GOT3 (cell line): Measurements from ENCODE around the gene FAM237A.

Experiments
- DNase-seq: peaks from one replicate; lab custom pipeline; 2025; ENCODE audit warnings: mixed read lengths; lab: John Stamatoyannopoulos, UW

The FAM237A gene

DNA sequence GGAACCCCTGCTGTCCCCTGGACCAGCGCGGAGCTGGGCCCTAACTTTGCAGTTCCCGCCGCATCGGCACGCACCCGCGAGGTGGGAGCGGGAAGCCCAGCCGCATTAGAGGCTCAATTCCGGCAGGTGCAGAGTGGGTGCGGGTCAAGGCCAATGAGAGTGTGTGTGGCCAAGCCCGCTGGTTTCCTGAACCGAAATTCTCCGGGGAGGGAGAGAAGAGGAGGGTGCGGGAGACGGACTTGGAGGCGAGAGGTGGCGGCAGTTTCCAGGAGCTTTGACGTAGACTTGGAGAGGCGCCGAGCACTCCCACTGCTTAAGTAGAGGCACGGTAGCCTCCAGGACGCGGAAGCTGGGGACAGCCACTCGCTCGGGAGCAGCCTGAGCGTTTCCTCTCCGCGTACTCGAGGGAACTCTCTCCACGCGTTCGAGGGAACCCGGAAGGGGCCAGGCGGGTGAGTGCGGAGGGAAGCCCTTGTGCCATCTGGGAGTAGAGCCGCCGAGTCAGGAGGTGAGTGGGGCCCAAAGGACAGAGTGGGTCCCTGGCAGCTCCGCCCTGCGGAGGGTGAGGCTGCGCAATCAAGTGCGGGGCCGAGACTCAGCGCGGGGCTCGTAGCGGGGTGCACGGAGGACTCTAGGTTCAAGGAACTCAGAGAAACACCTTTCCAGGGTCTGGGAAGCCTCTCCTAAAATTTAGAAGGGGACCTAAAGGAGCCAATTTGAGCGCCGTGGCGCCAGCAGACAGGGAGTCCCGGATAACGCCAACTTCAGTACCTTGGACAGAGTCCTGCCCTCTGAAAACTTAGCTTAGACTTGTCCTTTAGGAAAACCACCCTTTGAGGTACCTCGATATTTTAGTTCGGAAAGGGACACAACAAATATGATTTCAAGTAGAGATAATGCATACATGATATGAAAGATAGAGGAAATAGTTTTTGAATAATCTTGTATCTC, at the start of gene FAM237A:
Gene FAM237A, plus strand, starts transcription at position 413 of the 951 bp plus-strand sequence. CDS start 1,750 bp downstream, outside the sequence.
- no peak for DNase-seq

- DNase-seq = no peak
Observed at GRCh38 chr2:206597717-206598218, 44.5 kb upstream of the FAM237A start.

DNA sequence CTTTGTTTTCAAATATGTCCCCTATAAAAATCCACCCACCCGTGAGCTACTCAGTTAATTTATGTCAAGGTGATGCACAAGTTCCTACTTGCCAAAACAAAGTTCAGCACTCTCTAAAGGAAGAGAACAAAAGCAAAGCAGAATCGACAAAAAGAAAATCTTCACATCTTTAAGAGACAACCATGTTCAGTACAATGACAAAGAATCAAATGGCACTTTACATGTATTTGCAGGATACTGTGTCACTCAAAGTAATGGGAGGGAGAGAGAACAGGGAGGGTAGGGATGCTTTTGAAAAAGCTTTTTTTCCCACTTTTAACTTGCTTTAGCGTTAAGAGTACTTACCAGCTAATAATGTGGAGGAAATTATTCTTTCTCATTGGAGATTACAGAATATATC, 39.0 kb upstream of the FAM237A start:
- DNase-seq = no peak

DNA sequence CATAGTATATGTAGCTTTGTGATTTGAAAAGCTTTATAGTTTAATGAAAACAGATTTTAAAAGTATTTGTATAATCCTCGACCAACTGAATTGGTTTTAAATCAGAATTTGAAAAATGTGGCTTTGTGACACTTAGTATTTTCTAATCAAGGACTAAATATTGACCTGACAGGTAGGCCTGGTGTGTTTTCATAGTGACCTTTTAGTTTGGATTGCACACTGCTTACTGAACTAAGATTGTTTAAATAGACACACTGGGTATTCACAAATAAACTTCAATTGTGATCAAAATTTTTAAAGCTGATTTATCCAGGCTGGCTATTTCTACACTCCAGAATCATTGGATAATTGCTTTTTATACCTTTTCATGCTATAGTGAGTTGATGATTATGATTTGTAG, 31.8 kb upstream of the FAM237A start:
- no peak for DNase-seq

- DNase-seq = no peak
Observed at GRCh38 chr2:206611191-206611590, 31.1 kb upstream of the FAM237A start.

DNA sequence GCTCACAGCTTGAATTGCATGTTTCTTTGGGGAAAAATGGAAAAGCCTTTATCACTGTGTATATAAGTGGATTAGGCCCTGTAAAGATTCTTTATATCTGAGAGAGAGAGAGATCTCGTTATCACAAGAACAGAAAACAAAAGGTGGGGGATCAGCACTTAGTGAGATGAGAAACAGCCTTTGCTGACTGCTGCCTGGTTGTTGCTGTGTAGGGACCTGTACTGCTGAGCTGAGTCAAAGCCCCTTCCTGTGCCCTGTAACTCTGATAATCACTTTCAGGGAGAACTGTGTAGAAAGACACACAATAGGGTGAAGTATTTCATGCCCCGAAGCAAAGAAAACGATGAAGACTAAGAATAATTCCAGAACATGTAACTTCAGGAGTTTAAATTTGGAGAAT, 30.6 kb upstream of the FAM237A start:
- DNase-seq = no peak

DNA sequence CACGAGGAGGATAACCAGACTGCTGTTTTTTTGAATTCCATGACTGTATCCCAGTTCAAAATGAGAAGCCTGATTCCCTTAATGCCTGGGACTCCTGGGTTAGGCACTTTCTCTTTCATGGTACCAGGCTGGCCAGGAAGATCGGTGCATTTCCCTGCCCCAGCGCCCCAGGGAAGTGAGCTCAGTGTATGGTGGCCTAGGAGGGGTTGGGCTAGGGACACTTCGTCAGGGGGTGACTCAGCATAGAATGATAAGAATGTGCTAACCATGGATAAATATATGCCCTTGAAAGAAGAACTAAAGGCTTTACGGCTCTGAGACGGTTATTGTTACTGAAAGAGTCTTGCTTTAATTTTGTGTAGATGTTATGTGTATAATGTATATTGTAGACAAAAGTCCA, 27.5 kb upstream of the FAM237A start:
- DNase-seq = no peak

GRCh38 chr2:206615417-206616089, 26.7 kb upstream of the FAM237A start:
- no peak for DNase-seq

DNA sequence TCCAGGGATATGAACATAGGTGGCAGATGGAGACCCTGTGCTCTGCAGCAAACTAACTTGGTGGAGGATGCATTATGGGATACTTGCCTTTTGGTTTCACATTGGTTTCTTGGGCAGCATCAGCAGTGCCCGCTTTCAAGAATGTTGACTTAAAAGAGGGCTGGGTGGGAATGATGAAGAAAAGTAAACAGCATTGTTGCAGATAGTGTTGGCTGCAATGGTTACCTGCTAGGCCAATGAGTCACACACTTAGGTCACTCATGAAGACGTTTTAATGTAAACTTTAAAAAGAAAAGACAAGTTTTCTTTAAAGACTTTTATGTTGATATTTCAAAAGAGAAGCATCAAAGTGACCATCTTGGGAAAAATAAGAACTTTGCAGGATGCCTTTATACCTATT, 26.1 kb upstream of the FAM237A start:
- no peak for DNase-seq

DNA sequence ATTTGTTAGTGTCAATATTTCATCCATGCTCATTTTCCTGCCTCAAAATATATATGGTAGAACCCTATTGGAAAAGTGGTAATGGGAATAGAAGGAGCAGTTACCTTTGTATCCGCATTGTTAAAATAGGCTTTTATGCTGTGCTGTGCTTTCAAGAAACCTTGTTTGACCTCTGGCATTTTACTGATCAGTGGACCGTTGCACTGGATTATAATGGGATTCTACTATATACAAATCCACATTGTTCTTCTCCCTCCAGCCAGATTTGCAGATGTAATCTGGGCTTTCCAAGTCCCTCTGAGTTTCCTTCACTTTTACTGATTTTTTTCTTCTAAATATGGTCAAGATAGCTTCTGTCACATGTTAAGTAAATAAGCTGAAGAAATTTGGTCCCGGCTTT, 23.3 kb upstream of the FAM237A start:
- no peak for DNase-seq

- no peak for DNase-seq
Observed at GRCh38 chr2:206626108-206626507, 16.2 kb upstream of the FAM237A start.

DNA sequence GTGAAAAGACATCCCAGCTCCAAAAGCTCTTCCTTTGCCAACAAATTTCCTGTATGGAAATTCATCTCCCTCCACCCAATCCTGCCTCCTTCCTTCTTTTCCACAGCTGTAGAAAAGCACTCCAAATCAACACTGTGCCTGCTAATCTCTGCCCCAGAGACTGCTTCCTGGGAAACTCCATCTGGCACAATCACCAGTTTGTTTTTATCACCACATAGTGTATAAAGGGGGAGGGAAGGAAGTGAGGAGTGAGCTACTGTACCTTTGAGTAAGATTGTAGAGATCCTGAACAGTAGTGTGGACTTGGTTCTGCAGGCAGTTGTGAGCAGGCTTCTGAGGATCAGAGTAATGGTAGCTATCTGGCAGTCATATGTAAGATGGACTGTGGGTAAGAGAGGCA, 14.7 kb upstream of the FAM237A start:
- DNase-seq = no peak

GRCh38 chr2:206631340-206631739, 10.9 kb upstream of the FAM237A start:
- DNase-seq = no peak

DNA sequence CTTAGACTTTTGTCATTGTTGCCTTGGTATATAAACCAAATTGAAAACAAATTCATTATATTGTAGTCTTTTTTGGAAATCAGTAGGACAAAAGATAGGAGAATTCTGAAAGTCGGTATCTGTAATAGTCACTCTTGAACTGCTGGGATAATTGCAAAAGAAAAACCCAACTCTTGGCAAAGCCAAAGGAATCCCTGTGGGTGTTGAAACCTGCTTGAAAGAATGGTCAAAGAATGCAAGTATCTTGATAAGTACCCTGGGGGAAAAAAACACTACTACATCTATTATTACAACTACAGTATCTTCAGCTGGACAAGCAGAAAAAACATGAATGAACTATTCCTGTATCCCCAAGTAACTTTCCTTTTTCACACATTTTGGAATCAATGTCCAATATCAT, 7.3 kb upstream of the FAM237A start:
- DNase-seq = no peak

DNA sequence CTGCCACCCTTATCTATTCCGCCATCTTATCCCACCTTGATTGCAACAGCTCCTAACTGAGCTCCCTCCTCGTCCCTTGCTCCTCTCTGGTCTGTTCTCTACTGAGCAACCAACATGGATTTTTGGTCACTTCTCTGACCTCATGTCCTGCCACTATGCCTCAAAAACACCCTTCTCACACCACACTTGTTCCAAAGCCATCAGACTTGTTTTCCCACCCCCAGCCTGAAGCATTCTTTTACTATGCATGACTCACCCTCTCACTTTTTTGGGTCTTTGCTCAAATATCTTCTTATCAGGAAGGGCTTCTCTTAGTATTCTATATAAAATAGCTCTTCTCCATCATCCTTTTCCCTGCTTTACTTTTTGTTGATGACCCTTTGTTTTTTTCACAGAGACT, 2.7 kb upstream of the FAM237A start:
- DNase-seq = no peak

DNA sequence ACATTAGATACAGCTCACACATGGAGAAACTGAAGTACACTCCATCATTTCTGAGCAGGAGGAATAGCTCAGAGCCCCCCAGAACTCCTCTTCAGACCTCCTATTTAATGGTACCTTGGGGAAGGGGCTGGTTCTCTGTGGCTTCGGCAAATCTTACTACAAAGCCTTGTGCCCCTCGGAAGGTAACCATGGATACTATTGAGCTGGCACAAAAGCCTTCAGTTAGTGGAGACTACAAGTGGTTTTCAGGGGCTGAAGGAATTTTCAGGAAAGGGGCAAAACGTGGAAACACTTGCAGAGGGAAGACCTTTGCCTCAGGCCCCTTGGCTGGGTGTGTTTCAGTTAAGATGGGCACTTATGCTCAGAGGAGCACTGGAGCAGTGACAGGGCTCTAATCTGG, 1.1 kb upstream of the FAM237A start:
- DNase-seq = no peak

DNA sequence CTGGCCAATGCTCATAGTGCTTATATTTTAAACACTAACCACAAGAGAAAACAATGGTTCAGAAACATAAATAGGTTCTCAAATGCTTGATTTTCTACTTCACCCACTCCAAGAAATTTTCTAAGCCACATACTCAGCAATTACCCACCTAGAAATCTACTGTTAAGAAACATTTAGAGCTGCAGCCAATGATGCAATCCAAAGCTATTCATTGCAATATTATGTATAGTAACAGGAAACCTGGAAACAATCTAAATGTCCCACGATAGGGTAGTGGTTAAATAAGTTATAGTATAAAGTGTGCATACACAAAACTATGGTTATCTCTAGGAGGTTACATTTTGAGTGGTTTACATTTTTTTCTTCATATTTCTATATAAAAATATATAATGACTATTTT, 5.7 kb downstream of the FAM237A start:
- DNase-seq = no peak

DNA sequence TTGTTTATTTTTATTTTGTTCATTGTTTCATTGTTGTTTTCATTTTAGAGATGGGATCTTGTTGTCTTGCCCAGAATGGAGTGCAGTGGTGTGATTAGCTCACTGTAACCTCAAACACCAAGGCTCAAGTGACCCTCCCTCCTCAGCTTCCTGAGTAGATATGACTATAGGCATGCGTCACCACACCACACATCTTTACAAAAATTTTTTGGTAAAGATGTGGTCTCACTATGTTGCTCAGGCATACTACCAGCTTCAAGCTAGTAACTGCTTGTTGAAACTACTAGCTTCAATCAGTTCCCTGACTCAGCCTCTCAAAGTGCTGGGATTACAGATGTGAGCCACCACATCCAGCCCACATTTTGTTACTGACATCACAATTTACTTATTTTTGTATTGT, 14.8 kb downstream of the FAM237A start:
- no peak for DNase-seq

DNA sequence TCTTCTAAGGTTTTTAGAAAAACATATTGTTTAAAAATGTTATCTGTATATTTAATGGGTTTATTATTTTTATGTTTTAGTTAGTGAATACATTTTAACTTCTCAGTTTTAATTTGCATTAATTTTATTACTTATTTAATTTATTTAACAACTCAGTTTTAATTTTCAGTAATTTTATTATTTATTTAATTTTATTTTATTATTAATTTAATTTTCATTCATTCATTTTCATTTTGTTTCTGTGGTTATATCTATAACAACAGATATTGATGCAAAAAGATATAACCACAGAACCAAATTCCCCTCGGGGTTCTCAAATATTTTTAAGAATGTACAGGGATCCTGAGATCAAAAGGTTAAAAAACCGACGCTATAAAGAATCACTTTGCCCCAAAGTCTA, 23.0 kb downstream of the FAM237A start:
- DNase-seq = no peak

- no peak for DNase-seq
Observed at GRCh38 chr2:206670531-206671319, 28.4 kb downstream of the FAM237A start.

DNA sequence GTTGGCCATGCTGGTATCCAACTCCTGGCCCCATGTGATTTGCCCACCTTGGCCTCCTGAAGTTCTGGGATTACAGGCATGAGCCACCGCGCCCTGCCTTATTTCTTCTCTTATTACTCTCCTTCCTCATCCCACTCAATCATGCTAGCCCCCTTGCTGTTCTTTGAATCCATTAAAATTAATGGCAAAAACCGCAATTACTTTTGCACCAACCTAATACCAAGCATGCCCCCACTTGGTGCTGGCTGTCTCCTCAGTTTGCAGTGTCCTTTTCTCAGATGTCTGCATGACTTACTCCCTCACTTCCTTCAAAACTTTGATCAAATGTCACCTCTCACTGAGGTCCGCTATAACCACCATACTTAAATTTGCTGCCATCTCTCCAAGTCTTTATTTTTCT, 41.3 kb downstream of the FAM237A start:
- DNase-seq = no peak

DNA sequence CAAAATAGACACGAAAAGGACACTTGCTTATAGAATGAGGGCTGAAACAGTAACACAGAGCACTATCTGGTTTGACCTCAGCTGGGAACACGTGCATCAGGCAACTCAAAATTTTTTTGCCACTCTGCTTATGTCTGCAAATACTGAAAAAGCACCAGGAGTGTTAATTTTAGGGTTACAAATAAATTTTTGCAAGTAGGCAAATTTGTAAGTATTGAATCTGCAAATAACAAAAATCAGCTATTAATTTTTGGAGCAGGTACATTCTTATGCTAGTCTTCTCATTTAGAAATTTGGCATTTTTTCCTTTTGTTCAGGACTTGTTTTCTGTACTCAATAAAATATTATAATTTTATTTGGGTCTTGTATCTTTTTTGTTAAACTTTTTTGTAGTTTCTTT, 46.2 kb downstream of the FAM237A start:
- DNase-seq = no peak
